Neural progenitor cell (in vitro differentiated cells): ENCODE results near the gene HK1.

ENCODE experiments used
- EZH2 ChIP-seq: fragments of 200-600 bp; sonication (generic); IDR thresholded peaks from 2 replicates; pipeline ENCODE4 v1.6.1; 2017; ENCODE audit warnings: antibody characterized with exemption, mild to moderate bottlenecking, moderate library complexity
- TF ChIP-seq, protein P1 (sequence below): fragments of 200-600 bp; sonication (generic); IDR thresholded peaks from 2 replicates; pipeline ENCODE4 v1.5.1; 2017; ENCODE audit warnings: antibody characterized with exemption, mild to moderate bottlenecking

DNA sequence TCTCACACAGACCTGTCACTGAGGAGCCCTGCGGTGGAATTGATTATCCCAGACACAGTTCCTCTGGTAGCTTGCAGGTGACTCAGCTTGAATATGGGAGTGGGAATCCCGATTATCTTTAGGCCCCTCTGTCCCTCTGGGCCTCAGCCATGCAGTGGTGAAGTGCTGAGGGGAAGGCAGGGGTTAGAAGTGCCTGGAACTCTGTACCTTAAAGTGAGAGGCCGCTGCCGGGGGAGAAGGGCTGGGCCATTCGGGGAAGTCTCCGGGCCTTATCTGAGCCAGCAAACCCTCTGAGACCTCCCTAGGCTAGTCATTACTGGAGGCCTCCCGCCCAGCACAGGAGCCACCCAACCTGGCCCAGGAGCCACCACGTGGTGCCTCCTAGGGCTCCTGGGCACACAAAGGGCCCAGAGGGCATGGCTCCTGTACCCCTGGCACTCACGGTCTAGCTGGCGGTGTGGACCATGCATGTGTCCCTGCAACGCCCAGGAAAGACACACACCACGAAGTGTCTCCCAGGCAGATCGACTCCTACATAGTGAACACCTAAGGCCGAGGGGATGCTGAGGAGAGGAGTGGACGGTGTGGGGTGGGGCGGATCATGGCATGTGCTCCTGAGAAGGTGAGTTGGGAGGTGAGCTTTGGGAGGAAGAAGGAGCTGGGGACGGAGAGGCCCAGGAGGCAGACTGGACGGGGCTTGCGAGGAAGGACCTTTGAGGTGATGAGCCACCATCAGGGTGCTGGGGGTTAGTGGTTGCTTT is 56.2 kb downstream of the HK1 start:
- TF ChIP-seq, protein P1, sequence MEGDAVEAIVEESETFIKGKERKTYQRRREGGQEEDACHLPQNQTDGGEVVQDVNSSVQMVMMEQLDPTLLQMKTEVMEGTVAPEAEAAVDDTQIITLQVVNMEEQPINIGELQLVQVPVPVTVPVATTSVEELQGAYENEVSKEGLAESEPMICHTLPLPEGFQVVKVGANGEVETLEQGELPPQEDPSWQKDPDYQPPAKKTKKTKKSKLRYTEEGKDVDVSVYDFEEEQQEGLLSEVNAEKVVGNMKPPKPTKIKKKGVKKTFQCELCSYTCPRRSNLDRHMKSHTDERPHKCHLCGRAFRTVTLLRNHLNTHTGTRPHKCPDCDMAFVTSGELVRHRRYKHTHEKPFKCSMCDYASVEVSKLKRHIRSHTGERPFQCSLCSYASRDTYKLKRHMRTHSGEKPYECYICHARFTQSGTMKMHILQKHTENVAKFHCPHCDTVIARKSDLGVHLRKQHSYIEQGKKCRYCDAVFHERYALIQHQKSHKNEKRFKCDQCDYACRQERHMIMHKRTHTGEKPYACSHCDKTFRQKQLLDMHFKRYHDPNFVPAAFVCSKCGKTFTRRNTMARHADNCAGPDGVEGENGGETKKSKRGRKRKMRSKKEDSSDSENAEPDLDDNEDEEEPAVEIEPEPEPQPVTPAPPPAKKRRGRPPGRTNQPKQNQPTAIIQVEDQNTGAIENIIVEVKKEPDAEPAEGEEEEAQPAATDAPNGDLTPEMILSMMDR, result no peak
- TF ChIP-seq EZH2, result no peak
